IPS-20b (cell line): ENCODE data around the gene FAM98C.
"Not testable (repeated sequence)": the region's sequence is repeated elsewhere in the genome, so short reads cannot be mapped to it uniquely, and the experiment has no call there.

ENCODE experiments used
- H3K27ac ChIP-seq: one replicate; pipeline ENCODE4 v1.5.1; 2013; ENCODE audit warnings: low read length
- H3K27me3 ChIP-seq: 2 replicates; pipeline ENCODE4 v1.6.1; 2013; ENCODE audit warnings: mild to moderate bottlenecking, low read length, inconsistent platforms; ENCODE audit not compliant: insufficient read depth
- H3K36me3 ChIP-seq: 2 replicates; pipeline ENCODE4 v1.6.1; 2013; ENCODE audit warnings: low read depth, mild to moderate bottlenecking, inconsistent platforms, low read length, moderate library complexity; ENCODE audit not compliant: insufficient read depth
- H3K4me1 ChIP-seq: 2 replicates; pipeline ENCODE4 v1.6.1; 2013; ENCODE audit warnings: mild to moderate bottlenecking, control low read depth, inconsistent platforms, low read length, moderate library complexity; ENCODE audit not compliant: insufficient read depth
- H3K4me3 ChIP-seq: 2 replicates; pipeline ENCODE4 v1.5.1; 2013; ENCODE audit warnings: mild to moderate bottlenecking, low read length, inconsistent platforms
- H3K9ac ChIP-seq: 2 replicates; pipeline ENCODE4 v1.6.1; 2013; ENCODE audit warnings: low read depth, mild to moderate bottlenecking, inconsistent platforms, low read length, moderate library complexity
- H3K9me3 ChIP-seq: 2 replicates; pipeline ENCODE4 v1.6.1; 2013; ENCODE audit warnings: mild to moderate bottlenecking, low read depth, low read length, inconsistent platforms; ENCODE audit not compliant: insufficient read depth

The FAM98C gene

GRCh38 chr19:38402967-38403674 is at the start of gene FAM98C:
FAM98C (plus strand) TSS chr19:38403093; CDS start chr19:38403154, 61 bp downstream.
- H3K4me3 ChIP-seq, result peak within 1 kb of the TSS; percentile 71
- no peaks in the 10 kb centered on the region for H3K9me3 ChIP-seq
- no peak within 1 kb of the TSS for H3K27ac ChIP-seq
- H3K9ac ChIP-seq, result no peak within 1 kb of the TSS
- peaks cover 41% of the 10 kb centered on the region for H3K27me3 ChIP-seq
- H3K36me3 ChIP-seq, result no peaks in the 10 kb centered on the region
- H3K4me1 ChIP-seq, result no peaks in the 10 kb centered on the region

- Histone ChIP-seq H3K9ac (no peak overlapping the region), H3K27ac (no peak overlapping the region), H3K36me3 (no peaks in the 10 kb centered on the region), H3K27me3 (peaks cover 48% of the 10 kb centered on the region), H3K4me1 (no peaks in the 10 kb centered on the region), H3K4me3 (no peak overlapping the region), H3K9me3 (no peaks in the 10 kb centered on the region)
These were observed 46.9 kb upstream of the FAM98C start for GRCh38 chr19:38355728-38356725.

GRCh38 chr19:38358071-38358470 is 44.8 kb upstream of the FAM98C start:
- Histone ChIP-seq H3K27me3 (peaks cover 55% of the 10 kb centered on the region), H3K36me3 (no peaks in the 10 kb centered on the region), H3K9me3 (no peaks in the 10 kb centered on the region), H3K27ac (no peak overlapping the region), H3K4me1 (no peaks in the 10 kb centered on the region), H3K9ac (no peak overlapping the region), H3K4me3 (no peak overlapping the region)

GRCh38 chr19:38359242-38360021 is 43.5 kb upstream of the FAM98C start:
- Histone ChIP-seq H3K9ac (no peak overlapping the region), H3K4me1 (no peaks in the 10 kb centered on the region), H3K36me3 (no peaks in the 10 kb centered on the region), H3K27ac (no peak overlapping the region), H3K27me3 (peaks cover 55% of the 10 kb centered on the region), H3K9me3 (no peaks in the 10 kb centered on the region), H3K4me3 (no peak overlapping the region)

GRCh38 chr19:38360351-38360750 is 42.5 kb upstream of the FAM98C start:
- Histone ChIP-seq H3K27me3 (peaks cover 55% of the 10 kb centered on the region), H3K36me3 (no peaks in the 10 kb centered on the region), H3K4me3 (no peak overlapping the region), H3K9me3 (peaks cover 5% of the 10 kb centered on the region), H3K4me1 (no peaks in the 10 kb centered on the region), H3K27ac (no peak overlapping the region), H3K9ac (no peak overlapping the region)

GRCh38 chr19:38360839-38361631 is 41.9 kb upstream of the FAM98C start:
- peaks cover 51% of the 10 kb centered on the region for H3K27me3 ChIP-seq
- H3K4me1 ChIP-seq, result no peaks in the 10 kb centered on the region
- H3K27ac ChIP-seq, result no peak overlapping the region
- peak overlapping the region; percentile 73 for H3K4me3 ChIP-seq
- H3K9me3 ChIP-seq, result peaks cover 5% of the 10 kb centered on the region
- peak overlapping the region; percentile 43; the same call in 1 of the 2 replicates for H3K9ac ChIP-seq
- no peaks in the 10 kb centered on the region for H3K36me3 ChIP-seq

- Histone ChIP-seq H3K9me3 (peaks cover 5% of the 10 kb centered on the region), H3K9ac (peak overlapping the region; percentile 49; the same call in 1 of the 2 replicates), H3K4me1 (no peaks in the 10 kb centered on the region), H3K4me3 (peak overlapping the region; percentile 73), H3K27ac (no peak overlapping the region), H3K36me3 (no peaks in the 10 kb centered on the region), H3K27me3 (peaks cover 45% of the 10 kb centered on the region)
These were observed 41.2 kb upstream of the FAM98C start for GRCh38 chr19:38361633-38362075.

- Histone ChIP-seq H3K9me3 (peaks cover 5% of the 10 kb centered on the region), H3K9ac (peak overlapping the region; percentile 49; the same call in 1 of the 2 replicates), H3K4me1 (no peaks in the 10 kb centered on the region), H3K27ac (no peak overlapping the region), H3K4me3 (peak overlapping the region; percentile 73), H3K36me3 (no peaks in the 10 kb centered on the region), H3K27me3 (peaks cover 40% of the 10 kb centered on the region)
These were observed 40.6 kb upstream of the FAM98C start for GRCh38 chr19:38362076-38362945.

GRCh38 chr19:38362946-38363688 is 39.8 kb upstream of the FAM98C start:
- H3K27me3 ChIP-seq, result peaks cover 36% of the 10 kb centered on the region
- H3K27ac ChIP-seq, H3K4me1 ChIP-seq, H3K36me3 ChIP-seq, H3K9me3 ChIP-seq, H3K9ac ChIP-seq: not testable (repeated sequence)
- peak overlapping the region; percentile 73 for H3K4me3 ChIP-seq
